Transverse colon (tissue), 4 donors: Measurements from ENCODE around the gene TUBG2. TPM values are rescaled to one million over a fixed set of nuclear protein-coding genes. Genes with fewer than 3 reads are reported as not detected.

Experiments used
- DNase-seq: peaks from one replicate; pipeline ENCODE4 v3.0.0-alpha.2; 2019
- H3K27ac ChIP-seq, 4 donors: fragments of 200-600 bp; sonication (generic); 2 replicates each; pipeline ENCODE4 v1.5.1; 2016 to 2018; ENCODE audit warnings: inconsistent platforms in 4 of 4
- H3K27me3 ChIP-seq: fragments of 200-600 bp; sonication (generic); 2 replicates; pipeline ENCODE4 v1.5.1; 2017; ENCODE audit warnings: inconsistent platforms
- H3K36me3 ChIP-seq, 4 donors: fragments of 200-600 bp; sonication (generic); 2 replicates each; pipeline ENCODE4 v1.5.1; 2017 to 2019; ENCODE audit warnings: inconsistent platforms in 4 of 4
- H3K4me1 ChIP-seq, 4 donors: fragments of 200-600 bp; sonication (generic); 2 replicates each; pipeline ENCODE4 v1.5.1; 2017 to 2020; ENCODE audit warnings: inconsistent platforms in 4 of 4
- H3K4me3 ChIP-seq, 4 donors: fragments of 200-600 bp; sonication (generic); 1 replicate in 1 of 4; 2 replicates in 3 of 4; pipeline versions ENCODE4 v1.5.1 to v1.6.1; 2017 to 2019; ENCODE audit warnings: inconsistent platforms in 4 of 4
- H3K9me3 ChIP-seq, 2 donors: fragments of 200-600 bp; sonication (generic); 2 replicates each; pipeline ENCODE4 v1.5.1; 2017 to 2019; ENCODE audit warnings: inconsistent platforms in 2 of 2
- EP300 ChIP-seq: sonication (generic); formaldehyde crosslinking; IDR thresholded peaks from one replicate; pipeline ENCODE4 v1.6.1; 2017; ENCODE audit warnings: antibody characterized with exemption, low read depth
- POLR2A ChIP-seq: fragments of 450-650 bp; IDR thresholded peaks from one replicate; pipeline ENCODE4 v1.6.1; 2016; ENCODE audit warnings: antibody characterized with exemption, mild to moderate bottlenecking, moderate library complexity
- POLR2AphosphoS5 ChIP-seq, 3 donors: sonication (generic); formaldehyde crosslinking; IDR thresholded peaks; one replicate each; pipeline ENCODE4 v1.6.1; 2016; ENCODE audit warnings: antibody characterized with exemption in 3 of 3
- WGBS, 2 donors: methylation state at CpG; one replicate each; pipeline ENCODE4 v1.1.5; 2018; ENCODE audit warnings: low coverage in 1 of 2; 5-methylcytosine and 5-hydroxymethylcytosine counted together
- in situ Hi-C, 4 donors: fragments of 200-750 bp; cut with MboI; loops; one replicate each; pipeline versions ENCODE4 v1.15.0 to v1.15.1; 2017; ENCODE audit warnings: low sequenced_read_pairs in 3 of 4, low pct_ligation_motif_present in 1 of 4, low pct_unique_long_range_greater_than_20kb in 1 of 4
- intact Hi-C: fragments of 100-400 bp; cut with DNase I; formaldehyde crosslinking; loops from one replicate; pipeline ENCODE4 v1.15.1; 2023; ENCODE audit warnings: low total_unique reads
- total RNA-seq, 4 donors: library from RNA; depleted of rRNA; stranded (reverse); fragments of >200 nt; gene quantifications; one replicate each; pipeline ENCODE4 v1.1.0, GENCODE V29; 2016
- TF ChIP-seq, protein P1 (sequence below), 5 experiments: fragments of 200-600 bp in 3 of 5; fragments of 450-650 bp in 2 of 5; sonication (generic) in 3 of 5; IDR thresholded peaks; 1 replicate in 2 of 5; 2 replicates in 3 of 5; pipeline ENCODE4 v1.5.1; 2016 to 2017; ENCODE audit warnings: antibody characterized with exemption in 5 of 5, inconsistent platforms in 3 of 5, mild to moderate bottlenecking in 2 of 5, moderate library complexity in 1 of 5

TUBG2 gene
- total RNA-seq, 4 donors from 2014 or later: 9.6 to 53.1 (median 26.7) TPM

- intact Hi-C loops (no loop called here), in situ Hi-C loops (loop anchor here in 3 of 4 donors (25.0 kb wide), 1 partner anchor 112 kb away; the partner anchor contains the start of gene PSMC3IP (in 3 of the 3))
- Histone ChIP-seq H3K36me3 (peaks cover 0 to 22% (median 8%) of the 10 kb centered on the region in 4 donors), H3K9me3 (no peaks in the 10 kb centered on the region), H3K4me3 (no peak overlapping the region), H3K4me1 (peaks cover 0 to 8% (median 2%) of the 10 kb centered on the region in 4 donors), H3K27ac (no peak overlapping the region), H3K27me3 (no peaks in the 10 kb centered on the region)
- no peak for DNase-seq
- TF ChIP-seq, protein P1, sequence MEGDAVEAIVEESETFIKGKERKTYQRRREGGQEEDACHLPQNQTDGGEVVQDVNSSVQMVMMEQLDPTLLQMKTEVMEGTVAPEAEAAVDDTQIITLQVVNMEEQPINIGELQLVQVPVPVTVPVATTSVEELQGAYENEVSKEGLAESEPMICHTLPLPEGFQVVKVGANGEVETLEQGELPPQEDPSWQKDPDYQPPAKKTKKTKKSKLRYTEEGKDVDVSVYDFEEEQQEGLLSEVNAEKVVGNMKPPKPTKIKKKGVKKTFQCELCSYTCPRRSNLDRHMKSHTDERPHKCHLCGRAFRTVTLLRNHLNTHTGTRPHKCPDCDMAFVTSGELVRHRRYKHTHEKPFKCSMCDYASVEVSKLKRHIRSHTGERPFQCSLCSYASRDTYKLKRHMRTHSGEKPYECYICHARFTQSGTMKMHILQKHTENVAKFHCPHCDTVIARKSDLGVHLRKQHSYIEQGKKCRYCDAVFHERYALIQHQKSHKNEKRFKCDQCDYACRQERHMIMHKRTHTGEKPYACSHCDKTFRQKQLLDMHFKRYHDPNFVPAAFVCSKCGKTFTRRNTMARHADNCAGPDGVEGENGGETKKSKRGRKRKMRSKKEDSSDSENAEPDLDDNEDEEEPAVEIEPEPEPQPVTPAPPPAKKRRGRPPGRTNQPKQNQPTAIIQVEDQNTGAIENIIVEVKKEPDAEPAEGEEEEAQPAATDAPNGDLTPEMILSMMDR (IDR thresholded peaks at IDR 0.05): no peak
- TF ChIP-seq EP300: no peak
- no peak for TF ChIP-seq POLR2AphosphoS5 (IDR thresholded peaks at IDR 0.05)
- no peak for TF ChIP-seq POLR2A
- 93% methylated on average over 2 of the region's 2 CpGs; no CpG with 5 or more reads in 1 of the 2 donors for WGBS, 2 donors
Measured at GRCh38 chr17:42698736-42699414, 39.8 kb downstream of the TUBG2 start.

DNA sequence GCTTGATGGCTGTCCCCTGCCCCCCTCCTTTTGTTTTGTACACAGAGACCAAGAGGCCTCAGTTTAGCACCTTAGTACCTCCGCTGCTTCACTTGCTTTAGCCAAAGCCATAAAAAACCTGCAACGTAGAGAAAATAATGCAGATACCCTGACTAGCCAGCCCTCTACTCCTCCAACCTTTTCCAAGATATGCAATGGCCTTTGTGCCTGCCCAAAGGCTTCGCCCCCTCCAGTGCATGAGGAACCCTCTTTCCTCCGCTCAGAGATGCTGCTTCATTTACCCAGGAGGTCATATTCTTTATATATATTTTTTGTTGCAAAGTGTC, 40.3 kb downstream of the TUBG2 start:
- peaks cover 0 to 8% (median 2%) of the 10 kb centered on the region in 4 donors for H3K4me1 ChIP-seq
- TF ChIP-seq EP300 (no peak), POLR2AphosphoS5 (IDR thresholded peaks at IDR 0.05) (no peak), POLR2A (no peak)
- TF ChIP-seq, protein P1 (IDR thresholded peaks at IDR 0.05): no peak
- 92% methylated on average over 4 of the region's 4 CpGs; no CpG with 5 or more reads in 1 of the 2 donors for WGBS, 2 donors
- H3K36me3 ChIP-seq: peaks cover 0 to 27% (median 10%) of the 10 kb centered on the region in 4 donors
- no peak overlapping the region for H3K27ac ChIP-seq
- no peak for DNase-seq
- intact Hi-C loops: no loop called here
- in situ Hi-C loops: loop anchor here in 3 of 4 donors (25.0 kb wide), 1 partner anchor 112 kb away; the partner anchor contains the start of gene PSMC3IP (in 3 of the 3)
- H3K27me3 ChIP-seq: no peaks in the 10 kb centered on the region
- no peaks in the 10 kb centered on the region for H3K9me3 ChIP-seq
- no peak overlapping the region for H3K4me3 ChIP-seq

DNA sequence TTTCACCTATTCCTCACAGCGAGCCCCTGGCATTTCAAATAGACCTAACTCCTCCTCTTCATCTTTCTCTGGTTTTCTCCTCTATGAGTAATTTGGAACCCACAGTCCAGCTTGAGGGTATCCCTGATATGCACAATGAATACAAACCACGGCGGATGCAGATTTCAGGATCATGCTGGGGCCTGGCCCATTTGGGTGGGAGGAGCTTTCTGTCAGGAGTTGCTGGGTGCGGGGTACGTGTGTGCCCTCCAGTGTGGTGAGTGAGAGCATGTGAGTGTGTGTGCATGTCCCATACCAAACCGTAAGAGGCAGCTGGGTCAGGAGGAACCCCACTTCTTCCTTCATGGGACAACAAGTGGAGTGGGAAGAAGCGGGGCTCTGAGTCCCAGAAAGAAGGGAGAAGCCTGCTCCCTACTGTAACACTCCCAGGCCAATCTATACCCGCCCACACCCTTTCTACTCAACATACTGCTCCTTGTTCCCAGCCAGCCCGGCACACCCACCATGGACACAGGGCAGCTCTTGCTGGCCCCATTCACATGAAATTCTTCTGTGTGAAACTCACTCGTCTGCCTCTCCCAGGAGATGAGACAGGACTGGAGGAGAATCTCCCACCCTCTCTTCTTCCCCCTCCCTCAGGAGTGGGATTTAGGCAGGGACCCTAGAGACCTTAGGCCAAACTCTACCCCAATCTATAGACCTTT, 41.7 kb downstream of the TUBG2 start:
- Histone ChIP-seq H3K4me3 (no peak overlapping the region), H3K27ac (no peak overlapping the region), H3K9me3 (no peaks in the 10 kb centered on the region), H3K4me1 (peaks cover 0 to 8% (median 2%) of the 10 kb centered on the region in 4 donors), H3K27me3 (no peaks in the 10 kb centered on the region), H3K36me3 (peaks cover 0 to 40% (median 18%) of the 10 kb centered on the region in 4 donors)
- no peak for DNase-seq
- TF ChIP-seq, protein P1 (IDR thresholded peaks at IDR 0.05): no peak
- TF ChIP-seq POLR2AphosphoS5 (IDR thresholded peaks at IDR 0.05) (no peak), EP300 (no peak), POLR2A (no peak)
- in situ Hi-C loops (loop anchor here in 2 of 4 donors (25.0 kb wide), 1 partner anchor 237 kb away; no protein-coding TSS in a partner anchor), intact Hi-C loops (no loop called here)
- WGBS, 2 donors: 90 to 91% methylated on average over 2 to 10 of the region's 10 CpGs

DNA sequence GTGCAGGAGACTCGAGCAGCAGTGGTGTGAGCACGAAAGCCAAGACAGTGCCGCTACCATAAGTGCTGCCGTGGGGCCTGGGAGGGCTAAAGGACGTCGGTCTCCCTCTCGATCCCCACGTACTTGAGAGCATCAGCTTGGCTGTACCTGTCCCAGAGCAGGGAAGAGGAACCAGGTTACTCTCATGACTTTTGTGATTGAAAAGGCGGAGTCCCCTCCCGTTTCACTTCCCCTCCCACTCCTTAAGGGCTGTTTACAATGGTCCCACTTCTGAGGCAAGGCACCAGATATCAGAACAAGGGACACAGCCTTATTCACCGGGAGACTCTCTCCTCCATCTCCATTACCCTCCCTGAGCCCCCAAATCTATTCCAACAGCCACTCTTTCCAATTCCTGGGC, 43.4 kb downstream of the TUBG2 start:
- in situ Hi-C loops (loop anchor here in 2 of 4 donors (25.0 kb wide), 1 partner anchor 235 kb away; no protein-coding TSS in a partner anchor), intact Hi-C loops (no loop called here)
- WGBS, 2 donors: 90 to 100% methylated on average over 1 to 11 of the region's 11 CpGs
- no peak for DNase-seq
- no peak overlapping the region for H3K27ac ChIP-seq
- H3K4me3 ChIP-seq: no peak overlapping the region
- H3K36me3 ChIP-seq: peaks cover 0 to 57% (median 27%) of the 10 kb centered on the region in 4 donors
- TF ChIP-seq, protein P1 (IDR thresholded peaks at IDR 0.05): no peak
- TF ChIP-seq POLR2AphosphoS5 (IDR thresholded peaks at IDR 0.05) (no peak), POLR2A (no peak), EP300 (no peak)
- H3K4me1 ChIP-seq: peaks cover 0 to 8% (median 2%) of the 10 kb centered on the region in 4 donors
- no peaks in the 10 kb centered on the region for H3K27me3 ChIP-seq
- no peaks in the 10 kb centered on the region for H3K9me3 ChIP-seq
